OCI-M2 (cell line): Measurements from ENCODE around the gene FKBP3.
"Not testable (repeated sequence)": the region's sequence is repeated elsewhere in the genome, so short reads cannot be mapped to it uniquely, and the experiment has no call there.

Source experiments
- DNase-seq: peaks from one replicate; lab custom pipeline; 2025; ENCODE audit not compliant: unreplicated experiment; lab: John Stamatoyannopoulos, UW

Gene FKBP3

GRCh38 chr14:45134051-45134958, at the start of gene FKBP3:
Gene FKBP3, minus strand, starts transcription at chr14:45134481. Its CDS starts 25 bp downstream, at chr14:45134456.
- DNase-seq = peak; percentile 92

- no peak for DNase-seq
Measured at GRCh38 chr14:45181806-45182205, 47.5 kb upstream of the FKBP3 start.

- no peak for DNase-seq
Measured at GRCh38 chr14:45181329-45181728, 47.0 kb upstream of the FKBP3 start.

- DNase-seq = no peak
Measured at GRCh38 chr14:45177076-45177475, 42.8 kb upstream of the FKBP3 start.

GRCh38 chr14:45169906-45170305, 35.6 kb upstream of the FKBP3 start:
- DNase-seq = no peak

- no peak for DNase-seq
Measured at GRCh38 chr14:45156067-45156466, 21.8 kb upstream of the FKBP3 start.

GRCh38 chr14:45150386-45150890, 16.2 kb upstream of the FKBP3 start:
- DNase-seq = no peak

GRCh38 chr14:45149602-45150001, 15.3 kb upstream of the FKBP3 start:
- no peak for DNase-seq

GRCh38 chr14:45145214-45145613, 10.9 kb upstream of the FKBP3 start:
- no peak for DNase-seq

GRCh38 chr14:45144658-45145057, 10.4 kb upstream of the FKBP3 start:
- no peak for DNase-seq

- not testable (repeated sequence) for DNase-seq
Measured at GRCh38 chr14:45142083-45142482, 7.8 kb upstream of the FKBP3 start.

- no peak for DNase-seq
Measured at GRCh38 chr14:45140661-45141187, 6.4 kb upstream of the FKBP3 start.

- no peak for DNase-seq
Measured at GRCh38 chr14:45136399-45136798, 2.1 kb upstream of the FKBP3 start.

- DNase-seq = peak; percentile 96
Measured at GRCh38 chr14:45135659-45136395, 1.5 kb upstream of the FKBP3 start, which contains the start of gene FANCM. Gene FANCM, plus strand, starts transcription at chr14:45135930. Its CDS starts 102 bp downstream, at chr14:45136032.

GRCh38 chr14:45135156-45135555, 875 bp upstream of the FKBP3 start:
- no peak for DNase-seq

- DNase-seq = no peak
Measured at GRCh38 chr14:45133683-45134050, 614 bp downstream of the FKBP3 start.

GRCh38 chr14:45128963-45129629, 5.2 kb downstream of the FKBP3 start:
- no peak for DNase-seq

GRCh38 chr14:45125754-45126153, 8.5 kb downstream of the FKBP3 start:
- DNase-seq = no peak

GRCh38 chr14:45123271-45123670, 11.0 kb downstream of the FKBP3 start:
- DNase-seq = no peak

- DNase-seq = peak; percentile 29
Measured at GRCh38 chr14:45120096-45120495, 14.2 kb downstream of the FKBP3 start.

GRCh38 chr14:45118594-45118993, 15.7 kb downstream of the FKBP3 start:
- no peak for DNase-seq
